HepG2 (cell line): ENCODE measurements around the gene ATR. TPM values are rescaled to one million over a fixed set of nuclear protein-coding genes. Genes with fewer than 3 reads are reported as not detected.

Experiments
- ETV6 ChIP-seq: sonication (generic); formaldehyde crosslinking; conservative IDR thresholded peaks from 2 replicates; pipeline ENCODE4 v1.4.0; 2020; ENCODE audit warnings: missing genetic modification reagents
- POLR2A ChIP-seq, 2 experiments: IDR thresholded peaks; 2 replicates each; pipeline ENCODE4 v1.6.1; 2011; ENCODE audit warnings: low read depth in 2 of 2, low read length in 2 of 2, mild to moderate bottlenecking in 1 of 2, moderate library complexity in 1 of 2; ENCODE audit not compliant: insufficient read depth in 1 of 2
- RBM22 ChIP-seq: fragments of 200-400 bp; formaldehyde crosslinking; optimal IDR thresholded peaks from 2 replicates; pipeline ENCODE3; 2017; ENCODE audit warnings: mild to moderate bottlenecking, low read length, moderate library complexity
- SMYD3 ChIP-seq: sonication (generic); formaldehyde crosslinking; IDR thresholded peaks from 2 replicates; pipeline ENCODE4 v1.8.1; 2023; ENCODE audit warnings: mild to moderate bottlenecking, missing genetic modification reagents
- SRY ChIP-seq: sonication (generic); formaldehyde crosslinking; IDR thresholded peaks from 2 replicates; pipeline ENCODE4 v1.8.0; 2022; ENCODE audit warnings: mild to moderate bottlenecking, missing genetic modification reagents
- TAF15 ChIP-seq: fragments of 200-400 bp; formaldehyde crosslinking; IDR thresholded peaks from one replicate; pipeline ENCODE4 v1.6.1; 2018; ENCODE audit warnings: mild to moderate bottlenecking, low read depth, low read length; ENCODE audit not compliant: poor library complexity, severe bottlenecking
- TBX2 ChIP-seq: sonication (generic); formaldehyde crosslinking; IDR thresholded peaks from 2 replicates; pipeline ENCODE4 v1.5.0; 2020; ENCODE audit warnings: missing genetic modification reagents, mild to moderate bottlenecking, borderline replicate concordance
- ZFP36 ChIP-seq: fragments of 150-350 bp; IDR thresholded peaks from 2 replicates; pipeline ENCODE4 v1.6.1; 2018; ENCODE audit warnings: borderline replicate concordance, low read length, low read depth; ENCODE audit not compliant: partially characterized antibody
- ZNF788 ChIP-seq: sonication (generic); formaldehyde crosslinking; IDR thresholded peaks from 2 replicates; pipeline ENCODE4 v1.5.0; 2020; ENCODE audit warnings: mild to moderate bottlenecking, missing genetic modification reagents, borderline replicate concordance
- ZSCAN25 ChIP-seq: sonication (generic); formaldehyde crosslinking; IDR thresholded peaks from 2 replicates; pipeline ENCODE4 v1.8.0; 2022; ENCODE audit warnings: mild to moderate bottlenecking, missing genetic modification reagents
- polyA plus RNA-seq, 8 experiments: library from polyadenylated mRNA; depleted of rRNA in 3 of 8; stranded (reverse) in 7 of 8; unstranded in 1 of 8; fragments of >200 nt; fragmentation: Illumina TruSeq in 4 of 8; extraction: Trizol in 4 of 8; gene quantifications; 2 replicates each; pipeline versions ENCODE4 v1.2.1 to v1.2.3, GENCODE V29; 2011 to 2016; ENCODE audit warnings: low read depth in 4 of 8, missing spikeins in 1 of 8, mixed read lengths in 1 of 8; ENCODE audit not compliant: insufficient read depth in 1 of 8
- total RNA-seq, 5 experiments: library from RNA; depleted of rRNA; stranded (reverse); fragments of >200 nt; fragmentation: Illumina TruSeq; extraction: Trizol; gene quantifications; 2 replicates each; pipeline ENCODE4 v1.2.3, GENCODE V29; 2016; ENCODE audit warnings: low read depth in 1 of 5
- TF ChIP-seq, protein P1 (sequence below): sonication (generic); formaldehyde crosslinking; IDR thresholded peaks from 2 replicates; pipeline ENCODE4 v1.4.0; 2020; ENCODE audit warnings: mild to moderate bottlenecking, missing genetic modification reagents, borderline replicate concordance
- TF ChIP-seq, protein P2 (sequence below): sonication (generic); formaldehyde crosslinking; IDR thresholded peaks from 2 replicates; pipeline ENCODE4 v1.4.0; 2020; ENCODE audit warnings: missing genetic modification reagents
- TF ChIP-seq, protein P3 (sequence below): IDR thresholded peaks from 2 replicates; pipeline ENCODE4 v1.6.1; 2016; ENCODE audit warnings: low read depth
- TF ChIP-seq, protein P4 (sequence below): sonication (generic); formaldehyde crosslinking; conservative IDR thresholded peaks from 2 replicates; pipeline ENCODE4 v1.4.0; 2020; ENCODE audit warnings: mild to moderate bottlenecking, missing genetic modification reagents, moderate library complexity
- TF ChIP-seq, protein P5 (sequence below): sonication (generic); formaldehyde crosslinking; IDR thresholded peaks from 2 replicates; pipeline ENCODE4 v1.4.0; 2020; ENCODE audit warnings: missing genetic modification reagents, borderline replicate concordance

ATR gene
- total and polyA plus RNA-seq, 2 of the 13 experiments (the other 11 are each of a cell fraction or from before 2014, with no cell fraction given), result 6.6 to 17.0 TPM

DNA sequence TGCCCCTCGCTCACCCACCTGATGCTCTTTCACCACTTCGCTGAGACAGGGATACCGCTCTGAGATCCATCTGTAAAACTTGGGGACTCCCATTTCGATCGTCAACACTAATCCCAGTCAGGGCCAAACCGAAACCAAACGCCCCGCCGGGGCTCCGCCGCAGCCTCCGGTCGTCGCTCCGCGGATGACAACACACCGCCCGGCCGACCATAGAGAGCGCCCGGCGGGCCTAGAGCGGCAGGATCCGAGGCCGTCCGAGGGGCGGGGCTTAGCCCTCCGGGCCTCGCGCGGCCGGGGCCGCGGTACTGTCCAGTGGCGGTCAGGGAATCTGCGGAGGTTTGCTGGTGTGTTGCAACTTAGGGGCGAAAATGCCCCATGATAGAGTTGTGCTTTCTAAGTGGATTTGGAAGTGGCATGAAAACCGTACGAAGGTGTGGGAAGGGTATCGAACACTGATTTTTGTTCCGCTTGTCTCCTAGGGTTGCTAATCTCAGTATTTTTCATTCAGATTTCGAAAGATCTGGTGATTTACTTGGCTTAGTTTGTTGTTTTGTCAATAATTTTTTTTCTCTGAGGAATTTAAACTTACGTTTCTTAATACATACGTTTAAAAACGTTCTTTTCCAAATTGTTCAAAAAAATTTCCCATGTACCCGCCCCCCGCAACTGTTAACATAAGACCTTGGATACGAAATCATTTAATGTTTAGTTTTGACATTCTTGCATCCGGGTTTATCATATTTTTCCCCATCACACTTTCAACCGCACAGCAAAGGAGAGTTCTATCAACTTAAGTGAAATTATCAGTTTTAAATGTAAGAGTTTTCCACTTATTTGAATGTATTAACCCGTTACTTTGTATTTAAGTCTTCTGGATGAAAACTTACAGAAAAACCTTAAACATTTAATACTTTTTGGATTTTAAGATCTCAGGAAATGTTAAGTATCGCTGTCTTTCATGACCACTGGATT is 130.4 kb downstream of the ATR start, which contains the start of gene XRN1 (continued):
- TF ChIP-seq, protein P1, sequence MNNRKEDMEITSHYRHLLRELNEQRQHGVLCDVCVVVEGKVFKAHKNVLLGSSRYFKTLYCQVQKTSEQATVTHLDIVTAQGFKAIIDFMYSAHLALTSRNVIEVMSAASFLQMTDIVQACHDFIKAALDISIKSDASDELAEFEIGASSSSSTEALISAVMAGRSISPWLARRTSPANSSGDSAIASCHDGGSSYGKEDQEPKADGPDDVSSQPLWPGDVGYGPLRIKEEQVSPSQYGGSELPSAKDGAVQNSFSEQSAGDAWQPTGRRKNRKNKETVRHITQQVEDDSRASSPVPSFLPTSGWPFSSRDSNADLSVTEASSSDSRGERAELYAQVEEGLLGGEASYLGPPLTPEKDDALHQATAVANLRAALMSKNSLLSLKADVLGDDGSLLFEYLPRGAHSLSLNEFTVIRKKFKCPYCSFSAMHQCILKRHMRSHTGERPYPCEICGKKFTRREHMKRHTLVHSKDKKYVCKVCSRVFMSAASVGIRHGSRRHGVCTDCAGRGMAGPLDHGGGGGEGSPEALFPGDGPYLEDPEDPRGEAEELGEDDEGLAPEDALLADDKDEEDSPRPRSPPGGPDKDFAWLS (CRISPR knock-in tag), result no peak
- TF ChIP-seq ZSCAN25, result no peak; the same call in 1 of the 2 replicates
- TF ChIP-seq, protein P2, sequence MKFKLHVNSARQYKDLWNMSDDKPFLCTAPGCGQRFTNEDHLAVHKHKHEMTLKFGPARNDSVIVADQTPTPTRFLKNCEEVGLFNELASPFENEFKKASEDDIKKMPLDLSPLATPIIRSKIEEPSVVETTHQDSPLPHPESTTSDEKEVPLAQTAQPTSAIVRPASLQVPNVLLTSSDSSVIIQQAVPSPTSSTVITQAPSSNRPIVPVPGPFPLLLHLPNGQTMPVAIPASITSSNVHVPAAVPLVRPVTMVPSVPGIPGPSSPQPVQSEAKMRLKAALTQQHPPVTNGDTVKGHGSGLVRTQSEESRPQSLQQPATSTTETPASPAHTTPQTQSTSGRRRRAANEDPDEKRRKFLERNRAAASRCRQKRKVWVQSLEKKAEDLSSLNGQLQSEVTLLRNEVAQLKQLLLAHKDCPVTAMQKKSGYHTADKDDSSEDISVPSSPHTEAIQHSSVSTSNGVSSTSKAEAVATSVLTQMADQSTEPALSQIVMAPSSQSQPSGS (CRISPR knock-in tag), result peak; percentile 79
- TF ChIP-seq ZNF788 (CRISPR knock-in tag), result peak; percentile 58; the same call in 1 of the 2 replicates
- peak; percentile 39; the same call in 1 of the 2 replicates for TF ChIP-seq TBX2 (CRISPR knock-in tag)
- TF ChIP-seq, protein P3, sequence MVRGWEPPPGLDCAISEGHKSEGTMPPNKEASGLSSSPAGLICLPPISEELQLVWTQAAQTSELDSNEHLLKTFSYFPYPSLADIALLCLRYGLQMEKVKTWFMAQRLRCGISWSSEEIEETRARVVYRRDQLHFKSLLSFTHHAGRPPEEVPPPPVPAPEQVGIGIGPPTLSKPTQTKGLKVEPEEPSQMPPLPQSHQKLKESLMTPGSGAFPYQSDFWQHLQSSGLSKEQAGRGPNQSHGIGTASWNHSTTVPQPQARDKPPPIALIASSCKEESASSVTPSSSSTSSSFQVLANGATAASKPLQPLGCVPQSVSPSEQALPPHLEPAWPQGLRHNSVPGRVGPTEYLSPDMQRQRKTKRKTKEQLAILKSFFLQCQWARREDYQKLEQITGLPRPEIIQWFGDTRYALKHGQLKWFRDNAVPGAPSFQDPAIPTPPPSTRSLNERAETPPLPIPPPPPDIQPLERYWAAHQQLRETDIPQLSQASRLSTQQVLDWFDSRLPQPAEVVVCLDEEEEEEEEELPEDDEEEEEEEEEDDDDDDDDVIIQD (CRISPR knock-in tag), result peak; percentile 72
- TF ChIP-seq, protein P4, sequence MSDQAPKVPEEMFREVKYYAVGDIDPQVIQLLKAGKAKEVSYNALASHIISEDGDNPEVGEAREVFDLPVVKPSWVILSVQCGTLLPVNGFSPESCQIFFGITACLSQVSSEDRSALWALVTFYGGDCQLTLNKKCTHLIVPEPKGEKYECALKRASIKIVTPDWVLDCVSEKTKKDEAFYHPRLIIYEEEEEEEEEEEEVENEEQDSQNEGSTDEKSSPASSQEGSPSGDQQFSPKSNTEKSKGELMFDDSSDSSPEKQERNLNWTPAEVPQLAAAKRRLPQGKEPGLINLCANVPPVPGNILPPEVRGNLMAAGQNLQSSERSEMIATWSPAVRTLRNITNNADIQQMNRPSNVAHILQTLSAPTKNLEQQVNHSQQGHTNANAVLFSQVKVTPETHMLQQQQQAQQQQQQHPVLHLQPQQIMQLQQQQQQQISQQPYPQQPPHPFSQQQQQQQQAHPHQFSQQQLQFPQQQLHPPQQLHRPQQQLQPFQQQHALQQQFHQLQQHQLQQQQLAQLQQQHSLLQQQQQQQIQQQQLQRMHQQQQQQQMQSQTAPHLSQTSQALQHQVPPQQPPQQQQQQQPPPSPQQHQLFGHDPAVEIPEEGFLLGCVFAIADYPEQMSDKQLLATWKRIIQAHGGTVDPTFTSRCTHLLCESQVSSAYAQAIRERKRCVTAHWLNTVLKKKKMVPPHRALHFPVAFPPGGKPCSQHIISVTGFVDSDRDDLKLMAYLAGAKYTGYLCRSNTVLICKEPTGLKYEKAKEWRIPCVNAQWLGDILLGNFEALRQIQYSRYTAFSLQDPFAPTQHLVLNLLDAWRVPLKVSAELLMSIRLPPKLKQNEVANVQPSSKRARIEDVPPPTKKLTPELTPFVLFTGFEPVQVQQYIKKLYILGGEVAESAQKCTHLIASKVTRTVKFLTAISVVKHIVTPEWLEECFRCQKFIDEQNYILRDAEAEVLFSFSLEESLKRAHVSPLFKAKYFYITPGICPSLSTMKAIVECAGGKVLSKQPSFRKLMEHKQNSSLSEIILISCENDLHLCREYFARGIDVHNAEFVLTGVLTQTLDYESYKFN (CRISPR knock-in tag), result peak; percentile 41
- TF ChIP-seq TAF15, result no peak
- TF ChIP-seq, protein P5, sequence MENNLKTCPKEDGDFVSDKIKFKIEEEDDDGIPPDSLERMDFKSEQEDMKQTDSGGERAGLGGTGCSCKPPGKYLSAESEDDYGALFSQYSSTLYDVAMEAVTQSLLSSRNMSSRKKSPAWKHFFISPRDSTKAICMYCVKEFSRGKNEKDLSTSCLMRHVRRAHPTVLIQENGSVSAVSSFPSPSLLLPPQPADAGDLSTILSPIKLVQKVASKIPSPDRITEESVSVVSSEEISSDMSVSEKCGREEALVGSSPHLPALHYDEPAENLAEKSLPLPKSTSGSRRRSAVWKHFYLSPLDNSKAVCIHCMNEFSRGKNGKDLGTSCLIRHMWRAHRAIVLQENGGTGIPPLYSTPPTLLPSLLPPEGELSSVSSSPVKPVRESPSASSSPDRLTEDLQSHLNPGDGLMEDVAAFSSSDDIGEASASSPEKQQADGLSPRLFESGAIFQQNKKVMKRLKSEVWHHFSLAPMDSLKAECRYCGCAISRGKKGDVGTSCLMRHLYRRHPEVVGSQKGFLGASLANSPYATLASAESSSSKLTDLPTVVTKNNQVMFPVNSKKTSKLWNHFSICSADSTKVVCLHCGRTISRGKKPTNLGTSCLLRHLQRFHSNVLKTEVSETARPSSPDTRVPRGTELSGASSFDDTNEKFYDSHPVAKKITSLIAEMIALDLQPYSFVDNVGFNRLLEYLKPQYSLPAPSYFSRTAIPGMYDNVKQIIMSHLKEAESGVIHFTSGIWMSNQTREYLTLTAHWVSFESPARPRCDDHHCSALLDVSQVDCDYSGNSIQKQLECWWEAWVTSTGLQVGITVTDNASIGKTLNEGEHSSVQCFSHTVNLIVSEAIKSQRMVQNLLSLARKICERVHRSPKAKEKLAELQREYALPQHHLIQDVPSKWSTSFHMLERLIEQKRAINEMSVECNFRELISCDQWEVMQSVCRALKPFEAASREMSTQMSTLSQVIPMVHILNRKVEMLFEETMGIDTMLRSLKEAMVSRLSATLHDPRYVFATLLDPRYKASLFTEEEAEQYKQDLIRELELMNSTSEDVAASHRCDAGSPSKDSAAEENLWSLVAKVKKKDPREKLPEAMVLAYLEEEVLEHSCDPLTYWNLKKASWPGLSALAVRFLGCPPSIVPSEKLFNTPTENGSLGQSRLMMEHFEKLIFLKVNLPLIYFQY, result 0 out of 2 replicates have a peak, but pooled peaks have one; percentile 61
- TF ChIP-seq SMYD3 (CRISPR knock-in tag), result no peak
- TF ChIP-seq ZFP36, result no peak
- TF ChIP-seq ETV6 (CRISPR knock-in tag), result peak; percentile 78; the same call in 1 of the 2 replicates
- peak; percentile 87 to 94 for TF ChIP-seq POLR2A (IDR thresholded peaks at IDR 0.05; ENCODE audit: insufficient read depth in 1 of 2, low read depth in 2 of 2, low read length in 2 of 2)
- no peak for TF ChIP-seq RBM22
- TF ChIP-seq SRY (CRISPR knock-in tag), result no peak
